BLaER1 (cell line): ENCODE measurements around the gene SF3A1.

ENCODE experiments used
- H3K27ac ChIP-seq: shearing (Covaris generic); formaldehyde crosslinking; 2 replicates; pipeline ENCODE4 v1.8.1; 2022
- H3K27me3 ChIP-seq: shearing (Covaris generic); formaldehyde crosslinking; 2 replicates; pipeline ENCODE4 v1.8.1; 2022
- H3K36me3 ChIP-seq: shearing (Covaris generic); formaldehyde crosslinking; 2 replicates; pipeline ENCODE4 v1.8.1; 2022
- H3K4me1 ChIP-seq: shearing (Covaris generic); formaldehyde crosslinking; 2 replicates; pipeline ENCODE4 v1.8.1; 2022
- H3K4me2 ChIP-seq: shearing (Covaris generic); formaldehyde crosslinking; 2 replicates; pipeline ENCODE4 v1.8.1; 2022
- H3K4me3 ChIP-seq: shearing (Covaris generic); formaldehyde crosslinking; 2 replicates; pipeline ENCODE4 v1.8.1; 2022
- H3K9ac ChIP-seq: shearing (Covaris generic); formaldehyde crosslinking; 2 replicates; pipeline ENCODE4 v1.8.1; 2022
- H3K9me3 ChIP-seq: shearing (Covaris generic); formaldehyde crosslinking; 2 replicates; pipeline ENCODE4 v1.8.1; 2022
- H4K20me1 ChIP-seq: shearing (Covaris generic); formaldehyde crosslinking; 2 replicates; pipeline ENCODE4 v1.8.1; 2022
- Cebpa-rat ChIP-seq: shearing (Covaris generic); IDR thresholded peaks from 2 replicates; pipeline ENCODE4 v1.8.1; 2022

The SF3A1 gene

DNA sequence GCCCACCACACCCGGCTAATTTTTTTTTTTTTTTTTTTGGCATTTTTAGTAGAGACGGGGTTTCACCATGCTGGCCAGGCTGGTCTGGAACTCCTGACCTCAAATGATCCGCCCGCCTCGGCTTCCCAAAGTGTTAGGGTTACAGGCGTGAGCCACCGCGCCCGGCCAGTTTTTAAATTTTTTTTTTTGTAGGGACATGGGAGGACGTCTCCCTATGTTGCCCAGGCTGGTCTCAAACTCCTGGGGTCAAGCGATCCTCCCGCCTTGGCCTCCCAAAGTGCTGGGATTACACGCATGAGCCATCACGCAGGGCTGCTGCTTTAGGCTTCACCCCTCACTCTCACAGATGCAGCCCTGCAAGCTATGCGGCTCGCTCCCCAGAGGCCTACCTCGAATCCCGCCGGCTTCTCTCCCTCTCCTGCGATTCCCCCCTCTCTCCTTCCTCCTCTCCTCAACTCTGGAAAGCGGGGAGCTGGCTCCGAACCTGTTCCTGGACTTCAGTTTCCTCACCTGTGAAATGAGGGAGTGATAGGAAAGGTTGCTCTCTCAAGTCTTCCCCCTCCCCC lies 1.0 kb upstream of the SF3A1 start:
- H3K9me3 ChIP-seq = no peaks in the 10 kb centered on the region
- H3K27me3 ChIP-seq = peaks cover 7% of the 10 kb centered on the region; the same call in 1 of the 2 replicates
- peak overlapping the region; percentile 96; the same call in 1 of the 2 replicates for H3K9ac ChIP-seq
- peaks cover 36% of the 10 kb centered on the region for H4K20me1 ChIP-seq
- peaks cover 50% of the 10 kb centered on the region for H3K4me1 ChIP-seq
- peaks cover 18% of the 10 kb centered on the region for H3K36me3 ChIP-seq
- H3K27ac ChIP-seq = no peak overlapping the region
- H3K4me3 ChIP-seq = peak overlapping the region; percentile 100
- no peak for TF ChIP-seq Cebpa-rat
- H3K4me2 ChIP-seq = peak overlapping the region; percentile 92

GRCh38 chr22:30357236-30357570 lies 509 bp upstream of the SF3A1 start:
- peaks cover 7% of the 10 kb centered on the region; the same call in 1 of the 2 replicates for H3K27me3 ChIP-seq
- H3K4me3 ChIP-seq = peak overlapping the region; percentile 100
- no peaks in the 10 kb centered on the region for H3K9me3 ChIP-seq
- peaks cover 45% of the 10 kb centered on the region for H3K4me1 ChIP-seq
- peaks cover 41% of the 10 kb centered on the region for H4K20me1 ChIP-seq
- no peak for TF ChIP-seq Cebpa-rat
- H3K9ac ChIP-seq = peak overlapping the region; percentile 96
- peak overlapping the region; percentile 92 for H3K4me2 ChIP-seq
- peaks cover 23% of the 10 kb centered on the region for H3K36me3 ChIP-seq
- H3K27ac ChIP-seq = 0 out of 2 replicates have a peak overlapping the region, but pooled peaks have one; percentile 93

DNA sequence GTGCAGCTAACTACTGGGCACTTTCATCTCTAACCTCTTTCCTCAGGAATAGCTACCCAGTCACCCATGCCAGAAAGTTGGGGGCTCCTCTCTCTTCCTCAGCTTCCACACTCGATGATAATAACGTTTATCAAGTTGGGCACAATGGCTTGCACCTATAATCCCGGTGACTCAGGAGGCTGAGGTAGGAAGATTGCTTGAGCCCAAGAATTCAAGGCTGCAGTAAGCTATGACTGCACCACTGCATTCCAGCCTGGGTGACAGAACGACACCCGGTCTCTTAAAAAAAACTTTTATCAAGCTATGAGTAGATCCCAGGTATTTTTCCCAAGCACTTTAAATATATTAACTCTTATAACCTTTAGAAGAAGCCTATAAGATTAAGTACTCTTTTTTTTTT lies 2.0 kb downstream of the SF3A1 start:
- Histone ChIP-seq H3K27ac (no peak overlapping the region), H4K20me1 (peaks cover 67% of the 10 kb centered on the region), H3K27me3 (peaks cover 7% of the 10 kb centered on the region; the same call in 1 of the 2 replicates), H3K9me3 (no peaks in the 10 kb centered on the region), H3K9ac (no peak overlapping the region; the same call in 1 of the 2 replicates), H3K4me2 (peak overlapping the region; percentile 92), H3K4me3 (no peak overlapping the region), H3K4me1 (peaks cover 39% of the 10 kb centered on the region), H3K36me3 (peaks cover 49% of the 10 kb centered on the region)
- TF ChIP-seq Cebpa-rat = no peak

GRCh38 chr22:30351226-30351625 lies 5.5 kb downstream of the SF3A1 start:
- H3K4me3 ChIP-seq = no peak overlapping the region
- H3K36me3 ChIP-seq = peaks cover 83% of the 10 kb centered on the region
- peaks cover 99% of the 10 kb centered on the region for H4K20me1 ChIP-seq
- H3K9me3 ChIP-seq = no peaks in the 10 kb centered on the region
- no peak for TF ChIP-seq Cebpa-rat
- H3K27ac ChIP-seq = no peak overlapping the region
- no peaks in the 10 kb centered on the region for H3K27me3 ChIP-seq
- no peak overlapping the region for H3K4me2 ChIP-seq
- H3K4me1 ChIP-seq = peaks cover 26% of the 10 kb centered on the region
- no peak overlapping the region for H3K9ac ChIP-seq

DNA sequence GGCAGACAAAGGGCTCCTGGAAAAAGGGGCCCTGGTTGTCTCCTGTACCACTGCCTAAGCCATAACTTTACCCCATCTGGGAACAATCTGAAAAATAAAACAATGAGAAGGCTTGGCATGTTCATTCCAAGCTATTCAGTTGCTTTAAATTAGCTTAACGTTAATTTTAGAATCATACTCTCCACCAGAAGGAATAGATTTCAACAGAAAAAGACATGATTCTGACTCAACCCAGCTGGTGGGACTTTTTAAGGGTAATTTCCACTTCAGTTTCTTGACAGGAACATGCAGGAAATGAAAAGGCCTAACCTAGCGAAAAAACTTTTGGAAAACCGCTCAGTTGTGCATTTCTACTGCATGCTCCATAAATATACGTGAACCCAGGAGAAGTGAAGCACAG lies 7.9 kb downstream of the SF3A1 start:
- Histone ChIP-seq H3K9ac (no peak overlapping the region), H4K20me1 (peaks cover 96% of the 10 kb centered on the region), H3K27ac (no peak overlapping the region), H3K4me1 (peaks cover 4% of the 10 kb centered on the region; the same call in 1 of the 2 replicates), H3K4me2 (no peak overlapping the region), H3K27me3 (no peaks in the 10 kb centered on the region), H3K4me3 (no peak overlapping the region), H3K36me3 (peaks cover 98% of the 10 kb centered on the region), H3K9me3 (no peaks in the 10 kb centered on the region)
- TF ChIP-seq Cebpa-rat = no peak

DNA sequence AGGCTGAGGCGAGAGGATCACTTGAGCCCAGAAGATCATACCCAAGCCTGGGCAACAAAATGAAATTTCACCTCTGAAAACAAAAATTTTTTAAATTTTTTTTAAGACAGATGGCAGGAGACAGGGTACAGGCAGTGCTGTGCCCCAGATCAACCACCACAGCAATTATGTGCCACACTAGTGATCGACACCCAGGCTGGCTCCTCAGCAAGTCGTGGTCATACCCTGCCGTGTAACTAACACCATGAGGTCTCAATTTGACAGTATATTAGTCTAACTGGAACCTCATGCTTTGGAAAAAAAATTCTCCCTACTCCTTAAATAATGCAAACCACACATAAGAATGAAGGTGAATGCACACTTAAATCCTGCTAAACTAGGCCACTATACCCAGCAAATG lies 8.3 kb downstream of the SF3A1 start:
- 0 out of 2 replicates have a peak, but pooled peaks cover 4% of the 10 kb centered on the region for H3K4me1 ChIP-seq
- no peak for TF ChIP-seq Cebpa-rat
- H3K9me3 ChIP-seq = no peaks in the 10 kb centered on the region
- H3K27ac ChIP-seq = no peak overlapping the region
- peaks cover 98% of the 10 kb centered on the region for H3K36me3 ChIP-seq
- H3K9ac ChIP-seq = no peak overlapping the region
- H3K27me3 ChIP-seq = no peaks in the 10 kb centered on the region
- peaks cover 94% of the 10 kb centered on the region for H4K20me1 ChIP-seq
- no peak overlapping the region for H3K4me2 ChIP-seq
- H3K4me3 ChIP-seq = no peak overlapping the region

- no peak overlapping the region for H3K9ac ChIP-seq
- no peak overlapping the region for H3K27ac ChIP-seq
- no peak overlapping the region for H3K4me2 ChIP-seq
- no peaks in the 10 kb centered on the region for H3K27me3 ChIP-seq
- no peak overlapping the region for H3K4me3 ChIP-seq
- peaks cover 91% of the 10 kb centered on the region for H4K20me1 ChIP-seq
- peaks cover 100% of the 10 kb centered on the region for H3K36me3 ChIP-seq
- TF ChIP-seq Cebpa-rat = no peak
- no peaks in the 10 kb centered on the region for H3K9me3 ChIP-seq
- 0 out of 2 replicates have a peak, but pooled peaks cover 4% of the 10 kb centered on the region for H3K4me1 ChIP-seq
Observed at GRCh38 chr22:30347255-30347892, 9.3 kb downstream of the SF3A1 start.

GRCh38 chr22:30344447-30345200 lies 12.1 kb downstream of the SF3A1 start:
- Histone ChIP-seq H3K9ac (no peak overlapping the region), H3K36me3 (peaks cover 100% of the 10 kb centered on the region), H3K9me3 (no peaks in the 10 kb centered on the region), H3K27me3 (no peaks in the 10 kb centered on the region), H3K27ac (no peak overlapping the region), H3K4me2 (no peak overlapping the region), H4K20me1 (peaks cover 64% of the 10 kb centered on the region), H3K4me1 (no peaks in the 10 kb centered on the region), H3K4me3 (no peak overlapping the region)
- no peak for TF ChIP-seq Cebpa-rat

- H3K4me3 ChIP-seq = no peak overlapping the region
- no peaks in the 10 kb centered on the region for H3K4me1 ChIP-seq
- H3K9me3 ChIP-seq = no peaks in the 10 kb centered on the region
- peaks cover 35% of the 10 kb centered on the region for H4K20me1 ChIP-seq
- no peak overlapping the region for H3K27ac ChIP-seq
- peaks cover 100% of the 10 kb centered on the region for H3K36me3 ChIP-seq
- H3K27me3 ChIP-seq = no peaks in the 10 kb centered on the region
- TF ChIP-seq Cebpa-rat = no peak
- H3K4me2 ChIP-seq = no peak overlapping the region
- H3K9ac ChIP-seq = no peak overlapping the region
Observed at GRCh38 chr22:30340911-30341685, 15.6 kb downstream of the SF3A1 start.
